ENCODE measurements around the gene MEX3B.
"Not testable (repeated sequence)": the region's sequence is repeated elsewhere in the genome, so short reads cannot be mapped to it uniquely, and the experiment has no call there.

Gene MEX3B

DNA sequence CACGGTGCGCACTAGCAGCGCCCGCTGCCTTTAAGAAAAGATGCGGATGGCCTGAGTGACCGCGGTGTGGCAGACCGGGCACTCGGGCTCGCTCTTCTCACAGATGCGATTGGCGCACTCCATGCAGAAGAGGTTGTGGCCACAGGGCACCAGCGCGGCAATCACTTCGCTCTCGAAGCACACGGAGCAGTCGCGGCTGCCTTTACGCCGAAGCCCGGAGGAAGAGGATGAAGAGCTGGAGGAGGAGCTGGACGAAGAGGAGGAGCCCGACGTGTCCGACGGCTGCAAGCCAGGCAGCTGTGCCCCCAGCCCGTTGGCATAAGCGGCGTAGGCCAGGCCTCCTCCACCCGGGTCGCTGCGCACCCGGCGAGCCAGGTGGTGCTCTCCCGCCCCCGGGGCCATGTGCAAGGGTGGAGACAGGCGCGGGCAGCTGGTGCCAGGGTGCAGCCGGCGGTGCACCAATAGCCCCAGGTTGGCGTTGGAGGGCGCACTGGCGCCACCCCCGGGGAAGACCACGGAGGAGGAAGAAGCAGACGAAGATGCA, 2.6 kb downstream of the MEX3B start:
- Mint-ChIP-seq H3K36me3 (ENCODE audit: low read depth) (peaks cover 3% of the 10 kb centered on the region), H3K4me1 (ENCODE audit: low read depth) (peaks cover 15% of the 10 kb centered on the region), H3K9me3 (no peaks in the 10 kb centered on the region), H3K27me3 (peaks cover 14% of the 10 kb centered on the region), H3K4me3 (peak overlapping the region; percentile 47), H3K27ac (no peak overlapping the region)

DNA sequence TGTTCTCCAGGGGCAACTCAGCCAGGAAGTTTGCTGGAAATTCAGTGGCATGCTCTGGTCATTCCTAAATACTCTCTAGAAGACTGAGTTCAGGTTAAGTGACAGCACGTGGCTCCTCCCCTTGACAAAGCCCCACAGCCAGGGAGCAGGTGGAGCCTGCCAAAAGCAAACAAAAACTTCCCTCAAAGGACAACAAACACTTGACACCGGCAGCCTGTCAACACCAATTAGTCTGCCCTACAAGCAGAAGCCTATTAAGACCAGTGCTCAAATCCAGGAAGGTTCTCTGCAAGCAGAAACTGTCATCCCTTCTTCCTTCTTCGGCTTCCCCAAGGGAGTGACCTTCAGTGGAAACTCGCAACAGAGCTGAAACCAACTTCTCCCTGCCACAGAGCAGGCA, 5.0 kb downstream of the MEX3B start:
- peaks cover 3% of the 10 kb centered on the region for H3K36me3 Mint-ChIP-seq (ENCODE audit: low read depth)

DNA sequence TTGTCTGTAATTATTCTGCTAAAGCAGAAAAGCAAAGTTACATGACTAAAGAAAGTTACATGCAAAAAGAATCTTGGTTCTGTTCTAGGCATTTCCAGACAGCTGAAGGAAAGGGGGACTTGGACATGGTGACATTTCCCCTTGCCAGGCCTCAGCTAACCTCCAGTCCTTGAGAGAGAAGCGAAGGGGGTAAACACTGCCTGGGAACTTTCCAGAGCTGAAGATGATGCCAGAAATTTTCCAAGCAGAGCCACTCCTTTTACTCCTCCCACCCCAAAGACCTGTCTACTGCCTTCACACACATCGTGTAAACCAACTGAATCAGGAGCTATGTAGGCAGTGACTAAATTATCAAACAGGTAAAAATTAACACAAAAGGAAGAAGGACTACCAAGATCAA, 5.4 kb downstream of the MEX3B start:
- Mint-ChIP-seq H3K4me1 (ENCODE audit: low read depth) (peaks cover 7% of the 10 kb centered on the region), H3K36me3 (ENCODE audit: low read depth) (peaks cover 3% of the 10 kb centered on the region), H3K27ac (no peak overlapping the region), H3K27me3 (peaks cover 6% of the 10 kb centered on the region), H3K4me3 (no peak overlapping the region), H3K9me3 (no peaks in the 10 kb centered on the region)

More for the DNA sequence above, 5.0 kb downstream of the MEX3B start:
- H3K27me3 Mint-ChIP-seq, result peaks cover 6% of the 10 kb centered on the region
- no peak overlapping the region for H3K4me3 Mint-ChIP-seq
- no peak overlapping the region for H3K27ac Mint-ChIP-seq
- H3K4me1 Mint-ChIP-seq (ENCODE audit: low read depth), result peaks cover 7% of the 10 kb centered on the region
- no peaks in the 10 kb centered on the region for H3K9me3 Mint-ChIP-seq

DNA sequence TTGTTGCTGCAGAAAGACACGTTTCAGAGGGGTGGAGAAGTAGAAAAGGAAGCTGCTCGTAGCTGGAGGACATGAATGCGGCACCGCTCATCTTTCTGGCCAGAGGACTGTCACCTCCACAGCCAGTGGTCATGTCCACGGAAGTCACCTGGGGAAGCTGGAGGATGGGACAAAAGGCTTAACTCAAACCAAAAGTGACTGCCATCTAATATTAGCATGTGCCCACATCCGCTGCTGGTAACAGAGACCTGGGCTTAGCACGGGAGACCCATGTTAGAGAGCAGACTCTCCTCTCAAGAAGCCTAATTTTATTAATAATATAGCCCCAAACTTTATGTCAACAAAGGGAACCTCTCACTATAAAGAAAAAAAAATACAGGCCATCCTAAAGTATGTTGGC, 5.9 kb downstream of the MEX3B start:
- Mint-ChIP-seq H3K4me3 (no peak overlapping the region), H3K27me3 (peaks cover 6% of the 10 kb centered on the region), H3K9me3 (no peaks in the 10 kb centered on the region), H3K4me1 (ENCODE audit: low read depth) (peaks cover 7% of the 10 kb centered on the region), H3K27ac (no peak overlapping the region), H3K36me3 (ENCODE audit: low read depth) (peaks cover 3% of the 10 kb centered on the region)

DNA sequence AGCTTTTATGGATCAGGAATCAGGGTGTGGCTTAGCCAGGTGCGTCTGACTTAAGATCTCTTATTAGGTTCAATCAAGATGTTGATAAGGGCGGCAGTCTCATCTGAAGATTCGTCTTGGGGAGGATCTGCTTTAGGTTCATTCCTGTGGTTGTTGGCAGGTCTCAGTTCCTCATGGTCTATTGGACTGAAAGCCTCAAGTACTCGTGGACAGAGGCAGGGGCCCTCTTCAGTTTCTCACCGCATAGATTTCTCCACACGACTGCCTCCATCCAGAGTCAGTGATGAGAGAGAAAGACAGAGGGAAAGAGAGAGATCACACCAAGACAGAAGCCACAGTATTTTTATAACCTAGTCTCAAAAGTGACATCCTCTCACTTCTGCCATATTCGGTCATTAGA, 9.4 kb downstream of the MEX3B start:
- no peaks in the 10 kb centered on the region for H3K36me3 Mint-ChIP-seq (ENCODE audit: low read depth)

DNA sequence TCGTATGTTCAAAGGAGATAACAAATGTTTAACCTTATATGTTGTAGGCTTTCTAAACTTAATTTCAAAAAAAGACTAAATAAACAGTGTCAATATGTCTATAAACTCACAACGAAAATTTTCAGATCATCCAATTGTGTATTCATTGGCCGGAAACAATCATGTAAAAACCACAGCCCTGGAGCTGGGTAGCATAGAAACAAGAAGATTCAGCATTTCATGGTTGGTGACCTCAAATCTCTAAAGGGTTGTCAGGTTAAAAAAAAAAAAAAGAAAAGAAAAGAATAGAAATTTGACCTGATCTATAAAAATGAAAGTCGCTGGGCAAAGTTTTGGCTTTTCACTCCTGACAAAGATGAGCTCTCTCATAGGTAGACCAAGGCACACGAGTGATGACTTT, 13.9 kb downstream of the MEX3B start:
- Mint-ChIP-seq H3K4me3 (no peak overlapping the region), H3K9me3 (no peaks in the 10 kb centered on the region), H3K27me3 (no peaks in the 10 kb centered on the region), H3K36me3 (ENCODE audit: low read depth) (no peaks in the 10 kb centered on the region), H3K4me1 (ENCODE audit: low read depth) (no peaks in the 10 kb centered on the region), H3K27ac (no peak overlapping the region)

More for the DNA sequence above, 9.4 kb downstream of the MEX3B start:
- H3K9me3 Mint-ChIP-seq, result no peaks in the 10 kb centered on the region
- no peak overlapping the region for H3K27ac Mint-ChIP-seq
- no peaks in the 10 kb centered on the region for H3K4me1 Mint-ChIP-seq (ENCODE audit: low read depth)
- no peak overlapping the region for H3K4me3 Mint-ChIP-seq
- no peaks in the 10 kb centered on the region for H3K27me3 Mint-ChIP-seq

DNA sequence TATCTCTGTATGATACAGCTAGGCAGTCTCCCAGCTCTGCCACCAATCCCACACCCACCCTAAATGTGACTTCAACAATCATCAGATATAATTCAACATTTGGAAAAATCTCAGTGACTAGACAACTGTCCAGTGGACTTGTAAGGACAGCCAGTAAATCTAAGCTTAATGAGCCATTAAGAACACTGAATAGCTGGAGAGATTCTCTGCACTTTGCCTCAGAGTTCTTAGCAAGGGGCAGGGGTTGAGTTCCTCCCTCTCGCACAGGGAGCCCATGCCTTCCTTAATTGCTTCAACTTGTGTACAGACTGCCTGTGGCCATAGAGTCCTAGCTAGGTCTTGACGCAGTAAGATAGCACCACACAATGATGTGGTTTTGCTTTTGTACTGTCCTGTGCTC, 15.6 kb downstream of the MEX3B start:
- H3K36me3 Mint-ChIP-seq (ENCODE audit: low read depth), result no peaks in the 10 kb centered on the region
- no peak overlapping the region for H3K4me3 Mint-ChIP-seq
- no peaks in the 10 kb centered on the region for H3K27me3 Mint-ChIP-seq
- no peaks in the 10 kb centered on the region for H3K4me1 Mint-ChIP-seq (ENCODE audit: low read depth)
- H3K27ac Mint-ChIP-seq, result no peak overlapping the region
- no peaks in the 10 kb centered on the region for H3K9me3 Mint-ChIP-seq

DNA sequence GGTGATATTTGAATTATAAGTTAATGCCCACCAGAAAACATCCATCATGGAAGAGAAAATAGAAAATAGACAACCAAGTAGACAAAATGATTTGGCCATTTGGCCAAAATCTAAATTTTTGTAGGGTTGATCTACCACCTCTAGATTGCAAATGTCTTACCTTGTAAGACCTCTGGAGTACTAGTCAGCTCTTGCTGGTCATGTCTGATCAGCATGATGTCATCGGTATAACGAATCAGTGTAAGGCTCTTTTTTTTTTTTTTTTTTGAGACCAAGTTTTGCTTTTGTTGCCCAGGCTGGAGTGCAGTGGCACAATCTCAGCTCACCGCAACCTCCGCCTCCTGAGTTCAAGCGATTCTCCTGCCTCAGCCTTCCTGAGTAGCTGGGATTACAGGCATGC, 17.7 kb downstream of the MEX3B start:
- not testable (repeated sequence) for H3K36me3 Mint-ChIP-seq (ENCODE audit: low read depth); H3K9me3 Mint-ChIP-seq; H3K4me3 Mint-ChIP-seq; H3K27ac Mint-ChIP-seq; H3K27me3 Mint-ChIP-seq; H3K4me1 Mint-ChIP-seq (ENCODE audit: low read depth)

DNA sequence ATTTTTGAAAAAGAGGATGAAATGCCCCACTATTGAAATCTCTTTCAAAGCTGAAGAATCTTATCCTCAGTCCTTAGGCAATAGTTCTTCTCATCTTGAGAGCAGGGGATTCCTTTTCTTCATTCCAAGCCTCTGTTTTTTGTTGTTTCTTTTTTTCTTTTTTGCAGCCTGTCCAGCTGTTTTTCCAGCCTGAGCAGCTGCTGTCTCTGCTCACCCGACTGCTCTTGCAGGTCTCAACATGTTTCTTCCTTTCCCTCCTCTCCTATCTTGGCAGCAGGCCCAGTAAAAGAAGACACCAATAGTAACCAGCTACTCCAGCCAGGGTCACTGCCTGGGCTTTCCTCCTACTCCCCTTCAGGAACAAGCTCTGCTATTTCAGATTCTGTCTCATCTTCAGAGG, 23.8 kb downstream of the MEX3B start:
- H3K4me1 Mint-ChIP-seq (ENCODE audit: low read depth), result no peaks in the 10 kb centered on the region
- H3K4me3 Mint-ChIP-seq, result no peak overlapping the region
- H3K36me3 Mint-ChIP-seq (ENCODE audit: low read depth), result no peaks in the 10 kb centered on the region
- H3K9me3 Mint-ChIP-seq, result peaks cover 5% of the 10 kb centered on the region
- peaks cover 16% of the 10 kb centered on the region for H3K27me3 Mint-ChIP-seq
- H3K27ac Mint-ChIP-seq, result no peak overlapping the region

DNA sequence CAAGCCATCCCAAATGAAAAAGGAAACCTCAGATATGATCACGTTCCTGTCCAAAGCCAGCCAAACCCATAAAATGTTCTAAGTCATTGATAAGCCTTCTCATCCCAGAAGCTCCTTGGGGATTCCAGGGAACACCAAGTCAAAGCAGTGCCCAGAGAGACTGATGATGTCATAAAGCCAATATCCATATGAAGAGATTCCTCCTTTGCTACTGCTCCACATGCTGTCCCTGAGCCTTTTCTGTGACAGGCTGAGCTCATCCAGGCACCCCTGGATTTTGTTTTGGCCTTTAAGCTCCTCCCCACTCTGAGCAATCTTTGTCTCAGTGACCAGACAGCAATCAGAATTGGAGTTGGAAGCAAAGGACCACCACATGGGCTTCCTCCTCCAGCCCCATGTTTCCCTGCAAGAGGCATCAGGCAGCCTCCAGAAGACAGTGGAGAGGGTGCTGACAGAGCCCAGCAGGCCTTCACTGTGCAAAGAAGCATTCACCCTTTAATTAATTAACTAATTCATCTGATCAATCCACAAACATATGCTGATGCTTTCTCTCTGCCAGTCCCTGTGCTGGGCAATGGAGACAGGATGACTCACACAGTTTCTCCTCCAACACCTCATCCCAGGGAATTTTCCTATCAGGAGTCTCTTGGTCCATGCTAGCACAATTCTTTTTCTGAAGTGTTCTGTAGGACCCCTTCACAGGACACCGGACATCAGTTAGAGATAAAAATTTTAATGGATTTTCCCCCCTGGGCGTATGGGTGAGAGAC, 25.0 kb downstream of the MEX3B start:
- Mint-ChIP-seq H3K9me3 (peaks cover 5% of the 10 kb centered on the region), H3K4me3 (no peak overlapping the region), H3K27me3 (peaks cover 16% of the 10 kb centered on the region), H3K36me3 (ENCODE audit: low read depth) (no peaks in the 10 kb centered on the region), H3K4me1 (ENCODE audit: low read depth) (no peaks in the 10 kb centered on the region), H3K27ac (no peak overlapping the region)

DNA sequence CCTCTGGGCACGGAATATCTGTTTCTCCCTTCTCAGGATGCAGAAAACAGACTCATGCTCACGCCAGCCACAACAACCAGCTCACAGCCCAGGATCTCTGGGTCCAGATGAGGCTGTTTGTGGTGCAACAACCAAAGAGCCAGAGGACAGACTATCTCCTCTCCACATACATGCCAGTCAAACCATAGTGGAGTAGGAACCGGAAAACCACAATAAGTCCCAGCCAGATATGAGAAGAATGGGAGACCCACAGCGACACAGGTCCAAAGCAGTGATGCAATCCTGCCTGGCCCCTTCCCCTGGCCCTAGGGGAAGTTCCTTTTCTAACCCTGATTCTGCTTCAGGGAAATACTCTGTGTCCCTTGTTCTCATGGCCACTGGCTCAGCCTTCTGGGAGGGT, 27.6 kb downstream of the MEX3B start:
- H3K27me3 Mint-ChIP-seq, result peaks cover 17% of the 10 kb centered on the region
- no peaks in the 10 kb centered on the region for H3K36me3 Mint-ChIP-seq (ENCODE audit: low read depth)
- no peak overlapping the region for H3K4me3 Mint-ChIP-seq
- no peaks in the 10 kb centered on the region for H3K4me1 Mint-ChIP-seq (ENCODE audit: low read depth)
- no peak overlapping the region for H3K27ac Mint-ChIP-seq
- H3K9me3 Mint-ChIP-seq, result no peaks in the 10 kb centered on the region

DNA sequence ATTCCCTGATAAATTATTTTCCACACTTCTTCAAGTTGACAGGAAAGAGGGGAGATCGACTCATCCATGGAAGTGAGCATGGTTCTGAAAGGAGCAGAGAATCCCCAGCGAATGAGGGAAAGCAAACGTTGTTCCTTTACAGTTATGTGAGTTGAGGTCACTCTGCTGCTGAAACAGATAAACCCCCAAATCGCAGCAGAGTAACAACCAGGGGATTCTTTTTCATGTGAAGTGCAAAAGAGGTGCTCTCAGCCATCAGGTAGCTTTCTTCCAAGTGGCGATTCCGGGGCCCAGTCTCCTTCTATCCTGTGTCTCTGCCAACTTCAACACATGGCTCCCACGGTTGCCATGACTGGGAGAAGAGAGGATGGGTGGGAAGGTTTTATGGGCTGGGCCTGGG, 28.2 kb downstream of the MEX3B start:
- no peaks in the 10 kb centered on the region for H3K9me3 Mint-ChIP-seq
- no peaks in the 10 kb centered on the region for H3K4me1 Mint-ChIP-seq (ENCODE audit: low read depth)
- H3K27ac Mint-ChIP-seq, result no peak overlapping the region
- no peaks in the 10 kb centered on the region for H3K36me3 Mint-ChIP-seq (ENCODE audit: low read depth)
- no peak overlapping the region for H3K4me3 Mint-ChIP-seq
- peaks cover 21% of the 10 kb centered on the region for H3K27me3 Mint-ChIP-seq

DNA sequence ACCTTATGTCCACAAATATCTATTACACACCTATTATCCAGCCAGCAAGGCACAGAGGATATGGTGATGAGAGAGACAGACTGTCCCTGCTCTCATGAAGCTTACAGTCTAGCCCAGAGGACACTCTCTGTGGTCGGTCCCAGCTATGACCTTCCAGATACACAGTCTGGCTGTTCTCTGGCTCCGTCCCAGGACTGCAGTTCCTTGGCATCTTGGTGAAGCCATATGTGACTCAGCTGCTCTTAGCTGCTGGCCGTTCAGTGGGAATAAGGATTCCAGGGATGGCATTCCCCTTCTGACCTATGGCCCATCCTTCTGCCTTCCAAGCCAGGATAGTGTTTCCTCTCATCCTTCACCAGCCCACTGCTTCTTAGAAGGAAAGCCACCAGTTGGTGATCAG, 30.8 kb downstream of the MEX3B start:
- H3K4me1 Mint-ChIP-seq (ENCODE audit: low read depth), result no peaks in the 10 kb centered on the region
- H3K4me3 Mint-ChIP-seq, result no peak overlapping the region
- H3K36me3 Mint-ChIP-seq (ENCODE audit: low read depth), result no peaks in the 10 kb centered on the region

DNA sequence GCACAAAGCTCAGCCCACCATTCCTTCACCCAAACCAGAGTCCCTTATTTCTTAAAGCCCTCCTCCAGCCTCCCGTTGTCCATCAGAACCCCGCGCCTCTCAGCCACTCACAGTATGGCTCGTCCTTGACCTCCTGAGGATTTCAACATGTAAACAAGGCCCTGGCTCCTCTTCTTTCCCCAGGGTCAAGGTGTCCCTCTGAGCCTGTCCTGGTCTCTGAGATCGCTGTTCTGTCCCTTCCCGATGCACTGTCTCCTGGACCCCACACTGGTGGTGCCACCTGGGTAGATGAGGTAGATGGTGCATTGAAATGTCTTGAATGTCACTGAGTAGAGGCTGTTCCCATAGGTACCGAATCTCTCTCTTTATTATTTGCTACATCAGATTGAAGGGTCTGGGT, 32.9 kb downstream of the MEX3B start:
- Mint-ChIP-seq H3K4me1 (ENCODE audit: low read depth) (no peaks in the 10 kb centered on the region), H3K4me3 (no peak overlapping the region), H3K36me3 (ENCODE audit: low read depth) (no peaks in the 10 kb centered on the region), H3K9me3 (no peaks in the 10 kb centered on the region), H3K27me3 (peaks cover 12% of the 10 kb centered on the region), H3K27ac (no peak overlapping the region)

More for the DNA sequence above, 30.8 kb downstream of the MEX3B start:
- Mint-ChIP-seq H3K27ac (no peak overlapping the region), H3K27me3 (peaks cover 15% of the 10 kb centered on the region), H3K9me3 (no peaks in the 10 kb centered on the region)

DNA sequence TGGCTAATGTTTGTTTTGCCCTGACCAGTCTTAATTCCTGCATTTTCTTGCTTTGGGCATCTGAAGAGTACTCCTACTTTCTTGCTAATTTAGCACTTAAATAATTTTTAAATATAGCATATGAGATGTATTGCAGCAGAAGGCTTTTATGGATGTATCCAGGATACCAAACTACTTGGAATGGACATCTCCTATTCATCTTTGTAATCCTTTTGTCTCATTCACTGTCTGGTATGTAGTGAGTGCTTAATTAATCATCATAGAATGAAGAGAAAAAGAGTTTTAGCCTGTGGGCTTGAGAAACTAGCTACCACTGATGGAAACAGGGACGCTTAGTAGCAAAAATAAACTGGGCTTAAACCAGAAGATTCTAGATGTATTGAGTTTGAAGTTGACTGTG, 40.6 kb downstream of the MEX3B start:
- no peak overlapping the region for H3K27ac Mint-ChIP-seq
- H3K4me1 Mint-ChIP-seq (ENCODE audit: low read depth), result no peaks in the 10 kb centered on the region
- peaks cover 4% of the 10 kb centered on the region for H3K27me3 Mint-ChIP-seq
- H3K4me3 Mint-ChIP-seq, result no peak overlapping the region
- no peaks in the 10 kb centered on the region for H3K36me3 Mint-ChIP-seq (ENCODE audit: low read depth)
- H3K9me3 Mint-ChIP-seq, result no peaks in the 10 kb centered on the region

DNA sequence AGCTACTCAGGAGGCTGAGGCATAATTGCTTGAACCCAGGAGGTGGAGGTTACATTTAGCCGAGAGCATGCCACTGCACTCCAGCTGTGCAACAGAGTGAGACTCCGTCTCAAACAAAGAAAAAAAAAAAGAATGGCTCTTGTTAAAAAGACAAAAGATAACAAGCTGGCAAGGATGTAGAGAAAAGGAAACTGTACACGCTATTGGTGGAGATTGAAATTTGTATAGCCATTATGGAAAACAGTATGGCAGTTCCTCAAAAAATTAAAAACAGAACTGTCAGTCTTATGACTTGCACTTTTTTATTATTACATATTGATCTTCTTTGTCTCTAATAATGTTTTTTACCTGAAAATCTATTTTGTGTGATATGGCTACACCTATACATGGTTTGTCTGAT, 41.9 kb downstream of the MEX3B start:
- Mint-ChIP-seq H3K27ac (no peak overlapping the region), H3K27me3 (peaks cover 4% of the 10 kb centered on the region), H3K9me3 (no peaks in the 10 kb centered on the region), H3K4me3 (no peak overlapping the region), H3K4me1 (ENCODE audit: low read depth) (no peaks in the 10 kb centered on the region), H3K36me3 (ENCODE audit: low read depth) (no peaks in the 10 kb centered on the region)
